Cerebellar cortex (tissue), 1 donor: ENCODE results near the gene EIF4G1.
"Not testable (repeated sequence)": the region's sequence is repeated elsewhere in the genome, so short reads cannot be mapped to it uniquely, and the experiment has no call there.

ENCODE experiments used
- DNase-seq: peaks from one replicate; pipeline ENCODE4 v3.0.0-alpha.2; 2015; ENCODE audit warnings: low spot score

Gene EIF4G1

GRCh38 chr3:184334470-184335158 lies 20.2 kb downstream of the EIF4G1 start:
- DNase-seq, result no peak

- peak; percentile 71 for DNase-seq
Observed at GRCh38 chr3:184335291-184335660, 20.9 kb downstream of the EIF4G1 start.

- peak; percentile 83 for DNase-seq
Observed at GRCh38 chr3:184335661-184336546, 21.5 kb downstream of the EIF4G1 start.

- peak; percentile 92 for DNase-seq
Observed at GRCh38 chr3:184336547-184337398, 22.4 kb downstream of the EIF4G1 start.

GRCh38 chr3:184337399-184337714 lies 23.0 kb downstream of the EIF4G1 start, which contains the start of gene FAM131A:
Gene FAM131A (plus strand): TSS chr3:184337600. CDS start chr3:184337631, 31 bp downstream.
- DNase-seq, result peak; percentile 88

GRCh38 chr3:184337981-184338380 lies 23.6 kb downstream of the EIF4G1 start:
- DNase-seq, result no peak

- peak; percentile 79 for DNase-seq
Observed at GRCh38 chr3:184338511-184338945, 24.1 kb downstream of the EIF4G1 start.

- DNase-seq, result no peak
Observed at GRCh38 chr3:184339001-184339400, 24.6 kb downstream of the EIF4G1 start.

GRCh38 chr3:184339451-184340135 lies 25.2 kb downstream of the EIF4G1 start:
- DNase-seq, result not testable (repeated sequence)

GRCh38 chr3:184341925-184342324 lies 27.5 kb downstream of the EIF4G1 start:
- no peak for DNase-seq

- DNase-seq, result no peak
Observed at GRCh38 chr3:184343200-184343876, 28.9 kb downstream of the EIF4G1 start.

GRCh38 chr3:184344579-184345316 lies 30.3 kb downstream of the EIF4G1 start:
- DNase-seq, result no peak

GRCh38 chr3:184345317-184346144 lies 31.1 kb downstream of the EIF4G1 start:
- DNase-seq, result peak; percentile 97

- DNase-seq, result no peak
Observed at GRCh38 chr3:184346480-184347190, 32.2 kb downstream of the EIF4G1 start.

GRCh38 chr3:184347321-184348056 lies 33.1 kb downstream of the EIF4G1 start:
- no peak for DNase-seq

- DNase-seq, result no peak
Observed at GRCh38 chr3:184348057-184348382, 33.6 kb downstream of the EIF4G1 start.

GRCh38 chr3:184349563-184350470 lies 35.4 kb downstream of the EIF4G1 start:
- no peak for DNase-seq
